ENCODE results near the gene BRPF3.

The BRPF3 gene

GRCh38 chr6:36200998-36201596 lies 4.6 kb downstream of the BRPF3 start:
- no peak for TF ChIP-seq ZFX (IDR thresholded peaks at IDR 0.05; ENCODE audit: borderline replicate concordance)
- no peak for TF ChIP-seq CTCF (IDR thresholded peaks at IDR 0.05)
- H3K27ac ChIP-seq: no peak overlapping the region

DNA sequence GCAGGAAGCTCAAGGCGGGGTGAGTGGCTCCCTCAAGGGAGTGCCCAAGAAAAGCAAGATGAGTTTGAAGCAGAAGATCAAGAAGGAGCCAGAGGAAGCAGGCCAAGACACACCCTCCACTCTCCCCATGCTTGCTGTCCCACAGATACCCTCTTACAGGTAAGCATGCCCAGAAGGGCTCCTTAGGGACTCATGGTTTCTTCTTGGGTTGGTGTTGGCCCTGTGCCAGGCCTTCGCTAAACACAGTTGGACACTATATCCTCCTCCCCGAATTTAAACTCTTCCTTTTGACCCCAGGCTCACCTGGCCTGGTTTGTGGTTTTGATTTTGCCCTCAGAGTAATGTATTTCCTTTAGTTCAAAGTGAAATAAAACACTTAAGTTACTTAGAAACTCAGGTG lies 5.1 kb downstream of the BRPF3 start:
- TF ChIP-seq ZFX (IDR thresholded peaks at IDR 0.05; ENCODE audit: borderline replicate concordance) (no peak), CTCF (IDR thresholded peaks at IDR 0.05) (no peak)
- H3K27ac ChIP-seq: no peak overlapping the region

GRCh38 chr6:36202101-36202500 lies 5.6 kb downstream of the BRPF3 start:
- no peak overlapping the region for H3K27ac ChIP-seq
- TF ChIP-seq CTCF (IDR thresholded peaks at IDR 0.05): no peak
- TF ChIP-seq ZFX (IDR thresholded peaks at IDR 0.05; ENCODE audit: borderline replicate concordance): no peak

GRCh38 chr6:36204068-36204753 lies 7.7 kb downstream of the BRPF3 start:
- TF ChIP-seq CTCF (IDR thresholded peaks at IDR 0.05): no peak
- TF ChIP-seq ZFX (IDR thresholded peaks at IDR 0.05; ENCODE audit: borderline replicate concordance): no peak
- H3K27ac ChIP-seq: no peak overlapping the region

DNA sequence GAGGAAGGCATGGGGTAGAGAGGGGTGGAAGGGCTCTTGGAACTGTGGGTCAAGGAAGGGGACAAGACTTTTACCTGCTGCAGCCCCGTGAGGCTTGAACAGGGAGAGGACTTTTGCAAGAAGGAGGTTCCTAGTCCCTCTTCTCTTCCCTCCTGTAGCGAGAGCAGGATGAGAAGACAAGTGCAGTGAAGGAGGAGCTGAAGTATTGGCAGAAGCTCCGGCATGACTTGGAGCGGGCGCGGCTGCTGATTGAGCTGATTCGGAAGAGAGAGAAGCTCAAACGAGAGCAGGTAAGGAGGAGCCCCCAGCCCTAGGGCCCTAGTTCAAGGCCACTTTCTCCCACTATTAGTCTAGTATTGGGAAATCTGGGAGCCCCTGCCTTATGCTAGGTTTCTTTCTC lies 10.6 kb downstream of the BRPF3 start:
- TF ChIP-seq CTCF (IDR thresholded peaks at IDR 0.05) (no peak), ZFX (IDR thresholded peaks at IDR 0.05; ENCODE audit: borderline replicate concordance) (no peak)
- no peak overlapping the region for H3K27ac ChIP-seq

- no peak overlapping the region for H3K27ac ChIP-seq
- TF ChIP-seq CTCF (IDR thresholded peaks at IDR 0.05): no peak
- TF ChIP-seq ZFX (IDR thresholded peaks at IDR 0.05; ENCODE audit: borderline replicate concordance): no peak
Measured at GRCh38 chr6:36209606-36210005, 13.1 kb downstream of the BRPF3 start.

GRCh38 chr6:36210182-36210581 lies 13.6 kb downstream of the BRPF3 start:
- H3K27ac ChIP-seq: no peak overlapping the region
- TF ChIP-seq ZFX (IDR thresholded peaks at IDR 0.05; ENCODE audit: borderline replicate concordance): no peak
- no peak for TF ChIP-seq CTCF (IDR thresholded peaks at IDR 0.05)
